ENCODE data around the gene NAPSA.

DNA sequence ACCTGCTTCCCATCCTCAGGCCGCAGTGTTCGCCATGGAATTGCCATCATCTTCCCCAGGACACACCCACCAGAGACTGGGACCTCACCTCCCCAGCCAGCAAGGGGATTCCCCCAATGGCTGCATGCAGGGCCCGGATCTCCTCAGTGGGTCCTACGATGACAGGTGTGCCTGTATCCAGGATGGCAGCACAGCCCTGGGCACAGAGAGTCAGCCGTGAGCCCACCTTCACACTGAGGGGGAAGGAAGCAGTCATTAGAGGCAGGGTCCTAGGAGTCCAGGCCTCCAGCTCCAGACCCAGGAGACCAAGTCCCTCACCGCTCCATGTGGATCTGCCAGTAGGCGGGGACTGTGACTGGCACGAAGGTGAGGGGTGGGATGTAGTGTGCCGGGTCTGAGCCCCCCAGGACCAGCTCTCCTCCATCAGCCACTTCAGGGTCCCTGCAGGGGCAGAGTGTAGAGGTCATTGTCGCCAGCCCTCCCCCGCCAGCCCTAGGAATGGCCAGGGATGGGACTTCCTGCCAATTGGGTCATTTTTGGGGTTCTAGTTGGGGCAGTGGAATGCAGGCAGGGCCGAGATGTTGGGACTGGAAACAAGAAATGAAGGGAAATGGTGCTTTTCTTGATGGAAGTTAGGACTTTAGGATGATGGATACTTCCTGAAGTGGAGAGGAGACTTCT lies 30.6 kb downstream of the NAPSA start:
- TF ChIP-seq, protein P1, sequence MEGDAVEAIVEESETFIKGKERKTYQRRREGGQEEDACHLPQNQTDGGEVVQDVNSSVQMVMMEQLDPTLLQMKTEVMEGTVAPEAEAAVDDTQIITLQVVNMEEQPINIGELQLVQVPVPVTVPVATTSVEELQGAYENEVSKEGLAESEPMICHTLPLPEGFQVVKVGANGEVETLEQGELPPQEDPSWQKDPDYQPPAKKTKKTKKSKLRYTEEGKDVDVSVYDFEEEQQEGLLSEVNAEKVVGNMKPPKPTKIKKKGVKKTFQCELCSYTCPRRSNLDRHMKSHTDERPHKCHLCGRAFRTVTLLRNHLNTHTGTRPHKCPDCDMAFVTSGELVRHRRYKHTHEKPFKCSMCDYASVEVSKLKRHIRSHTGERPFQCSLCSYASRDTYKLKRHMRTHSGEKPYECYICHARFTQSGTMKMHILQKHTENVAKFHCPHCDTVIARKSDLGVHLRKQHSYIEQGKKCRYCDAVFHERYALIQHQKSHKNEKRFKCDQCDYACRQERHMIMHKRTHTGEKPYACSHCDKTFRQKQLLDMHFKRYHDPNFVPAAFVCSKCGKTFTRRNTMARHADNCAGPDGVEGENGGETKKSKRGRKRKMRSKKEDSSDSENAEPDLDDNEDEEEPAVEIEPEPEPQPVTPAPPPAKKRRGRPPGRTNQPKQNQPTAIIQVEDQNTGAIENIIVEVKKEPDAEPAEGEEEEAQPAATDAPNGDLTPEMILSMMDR (optimal IDR thresholded peaks at IDR 0.05 in 1 of 3, IDR thresholded peaks at IDR 0.05 in 1 of 3, conservative IDR thresholded peaks at IDR 0.05 in 1 of 3; ENCODE audit: extremely low read depth in 1 of 3, insufficient read depth in 2 of 3, low read length in 3 of 3) = no peak
- TF ChIP-seq EZH2 (IDR thresholded peaks at IDR 0.05; ENCODE audit: low read length) = no peak
